BE2C (cell line): ENCODE measurements around the gene ANKS3. TPM values are rescaled to one million over a fixed set of nuclear protein-coding genes. Genes with fewer than 3 reads are reported as not detected.

Experiments
- DNase-seq: peaks from one replicate; pipeline ENCODE4 v3.0.0-alpha.2; 2020
- H3K27me3 ChIP-seq: fragments of 250-450 bp; sonication (Bioruptor Pico); 2 replicates; pipeline ENCODE4 v1.5.1; 2020; ENCODE audit warnings: mild to moderate bottlenecking
- H3K36me3 ChIP-seq: fragments of 250-450 bp; sonication (Bioruptor Pico); 2 replicates; pipeline ENCODE4 v1.5.1; 2020; ENCODE audit warnings: mild to moderate bottlenecking
- H3K4me1 ChIP-seq: fragments of 250-450 bp; sonication (Bioruptor Pico); 2 replicates; pipeline ENCODE4 v1.5.1; 2020
- H3K4me3 ChIP-seq: 2 replicates; pipeline ENCODE4 v1.5.1; 2011; ENCODE audit warnings: low read depth, low read length
- H3K9me3 ChIP-seq: fragments of 250-450 bp; sonication (Bioruptor Pico); 2 replicates; pipeline ENCODE4 v1.5.1; 2020
- CTCF ChIP-seq: IDR thresholded peaks from 2 replicates; pipeline ENCODE4 v1.5.1; 2012; ENCODE audit warnings: mild to moderate bottlenecking, low read depth, low read length
- polyA plus RNA-seq: library from polyadenylated mRNA; unstranded; fragments of >200 nt; gene quantifications from one replicate; pipeline ENCODE4 v1.2.1, GENCODE V29; 2012; ENCODE audit warnings: low read depth, missing spikeins; ENCODE audit not compliant: insufficient read length, insufficient read depth

The ANKS3 gene
- 26.6 TPM for polyA plus RNA-seq

DNA sequence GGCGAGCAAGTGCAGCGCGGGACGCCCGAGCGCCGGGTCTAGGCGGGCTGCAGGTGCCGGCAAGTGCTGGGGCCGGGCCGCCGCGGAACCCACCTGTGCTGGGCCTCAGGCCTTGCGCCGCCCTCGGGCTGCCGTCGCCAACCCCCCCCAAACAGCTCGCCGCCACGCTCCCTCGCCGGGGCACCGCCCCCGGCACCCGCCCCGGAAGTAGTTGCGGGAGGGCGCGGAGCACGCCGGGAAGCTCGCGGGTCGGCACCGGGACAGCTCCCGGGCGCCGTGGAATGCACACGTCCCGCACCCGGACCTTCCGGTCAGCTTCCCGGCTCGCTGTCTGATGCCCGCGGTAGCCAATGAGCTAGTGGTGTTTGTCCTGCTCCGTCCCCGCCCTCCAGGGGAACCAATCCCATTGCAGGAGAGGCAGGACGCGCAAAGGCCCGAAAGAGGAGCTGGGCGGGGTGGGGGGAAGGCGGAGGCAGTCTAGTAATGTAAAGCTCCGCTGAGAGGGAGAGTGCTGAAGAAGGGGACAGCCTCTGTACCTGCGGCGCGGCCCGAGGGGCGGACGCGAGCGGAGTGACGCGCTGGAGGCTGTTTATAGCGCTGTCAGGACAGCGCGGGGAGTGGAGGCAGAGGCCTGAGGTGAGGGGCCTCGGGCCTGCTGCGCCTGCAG, at the start of gene ANKS3, which contains the start of gene DNAAF8:
ANKS3 (minus strand) TSS at position 209 of the 667 bp plus-strand sequence. CDS start 4,122 bp downstream, outside the sequence.
DNAAF8 (plus strand) TSS at position 475 of the 667 bp plus-strand sequence. CDS start 1,978 bp downstream, outside the sequence.
- H3K4me1 ChIP-seq, result no peaks in the 10 kb centered on the region
- no peak for TF ChIP-seq CTCF
- peak; percentile 97 for DNase-seq
- no peaks in the 10 kb centered on the region for H3K9me3 ChIP-seq
- H3K27me3 ChIP-seq, result no peaks in the 10 kb centered on the region
- H3K36me3 ChIP-seq, result peaks cover 11% of the 10 kb centered on the region
- peak within 1 kb of the TSS; percentile 85 for H3K4me3 ChIP-seq

- no peak for TF ChIP-seq CTCF
These were observed 49.3 kb upstream of the ANKS3 start for GRCh38 chr16:4783251-4783950.

GRCh38 chr16:4780235-4780634, 46.2 kb upstream of the ANKS3 start:
- H3K36me3 ChIP-seq, result no peaks in the 10 kb centered on the region
- no peaks in the 10 kb centered on the region for H3K27me3 ChIP-seq
- H3K4me1 ChIP-seq, result no peaks in the 10 kb centered on the region
- H3K9me3 ChIP-seq, result no peaks in the 10 kb centered on the region
- no peak for TF ChIP-seq CTCF
- no peak overlapping the region for H3K4me3 ChIP-seq
- DNase-seq, result no peak

More at GRCh38 chr16:4783251-4783950, 49.3 kb upstream of the ANKS3 start:
- H3K4me1 ChIP-seq, result peaks cover 2% of the 10 kb centered on the region; the same call in 1 of the 2 replicates
- no peaks in the 10 kb centered on the region for H3K36me3 ChIP-seq
- no peak overlapping the region for H3K4me3 ChIP-seq
- no peaks in the 10 kb centered on the region for H3K9me3 ChIP-seq
- H3K27me3 ChIP-seq, result no peaks in the 10 kb centered on the region
- DNase-seq, result no peak

DNA sequence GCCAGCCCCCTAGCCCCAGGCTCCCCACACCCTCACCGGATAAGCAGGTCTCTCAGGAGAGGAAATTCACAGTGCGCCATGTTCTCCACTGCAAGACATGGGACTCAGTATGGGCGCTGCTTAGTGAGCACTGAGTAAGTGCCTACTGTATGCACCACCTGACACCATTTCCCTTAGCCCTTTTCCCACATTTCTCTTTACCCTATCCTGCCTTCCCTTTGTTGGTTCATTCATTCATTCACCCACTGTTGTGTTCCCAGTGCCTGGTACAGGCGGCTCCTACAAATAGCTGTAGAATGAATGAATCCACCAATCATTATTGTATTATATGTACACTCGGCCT, 44.0 kb upstream of the ANKS3 start:
- Histone ChIP-seq H3K36me3 (no peaks in the 10 kb centered on the region), H3K4me3 (no peak overlapping the region), H3K9me3 (no peaks in the 10 kb centered on the region), H3K27me3 (no peaks in the 10 kb centered on the region), H3K4me1 (no peaks in the 10 kb centered on the region)
- DNase-seq, result no peak
- TF ChIP-seq CTCF, result no peak

- Histone ChIP-seq H3K4me1 (no peaks in the 10 kb centered on the region), H3K27me3 (no peaks in the 10 kb centered on the region), H3K4me3 (no peak overlapping the region), H3K36me3 (no peaks in the 10 kb centered on the region), H3K9me3 (no peaks in the 10 kb centered on the region)
- no peak for TF ChIP-seq CTCF
- DNase-seq, result no peak
These were observed 43.4 kb upstream of the ANKS3 start for GRCh38 chr16:4777339-4778049.
